ENCODE data around the gene SOWAHA. TPM values are rescaled to one million over a fixed set of nuclear protein-coding genes. Genes with fewer than 3 reads are reported as not detected.
"Not testable (repeated sequence)": the region's sequence is repeated elsewhere in the genome, so short reads cannot be mapped to it uniquely, and the experiment has no call there.

The SOWAHA gene
- polyA plus RNA-seq, 3 donors: 0.11 to 1.5 (median 0.74) TPM

- WGBS, 3 donors: 75 to 90% (median 77%) methylated on average over 2 of the region's 2 CpGs
- no peak overlapping the region for H3K27ac ChIP-seq (ENCODE audit: low read depth, low read length)
These were observed 12.6 kb upstream of the SOWAHA start for GRCh38 chr5:132800545-132800944.

DNA sequence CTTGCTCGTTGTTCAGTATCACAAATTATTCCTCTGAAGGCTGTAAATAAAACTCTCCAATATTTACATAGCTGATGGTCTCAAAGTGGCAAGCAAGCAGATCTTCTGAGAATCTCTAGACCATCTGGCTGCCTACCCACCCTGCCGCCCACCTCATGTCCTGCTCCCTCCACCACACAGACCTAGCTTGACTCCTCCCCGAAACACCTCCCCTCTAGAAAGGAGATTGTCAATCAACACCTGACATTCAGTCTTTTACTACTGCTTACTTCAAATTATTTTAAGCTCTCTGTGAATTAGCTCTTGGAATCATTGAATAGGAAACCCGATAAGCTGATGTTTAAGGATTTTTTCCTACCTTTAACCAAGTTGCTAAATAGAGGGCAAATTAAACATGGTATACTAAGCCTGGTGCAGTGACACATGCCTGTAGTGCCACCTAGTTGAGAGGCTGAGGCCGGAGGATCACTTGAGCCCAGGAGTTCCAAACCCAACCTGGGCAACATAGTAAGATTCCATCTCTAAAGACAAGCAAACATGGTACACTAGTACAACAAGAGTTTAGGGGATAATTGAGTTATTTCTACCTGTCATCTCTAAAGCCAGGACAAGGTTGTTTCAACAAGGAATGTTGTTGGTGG lies 10.9 kb upstream of the SOWAHA start:
- 80 to 87% (median 84%) methylated on average over 5 of the region's 5 CpGs for WGBS, 3 donors
- no peak overlapping the region for H3K27ac ChIP-seq (ENCODE audit: low read depth, low read length)

- 74 to 84% (median 78%) methylated on average over 5 of the region's 5 CpGs for WGBS, 3 donors
- H3K27ac ChIP-seq (ENCODE audit: low read depth, low read length): not testable (repeated sequence)
These were observed 10.4 kb upstream of the SOWAHA start for GRCh38 chr5:132802685-132803066.

DNA sequence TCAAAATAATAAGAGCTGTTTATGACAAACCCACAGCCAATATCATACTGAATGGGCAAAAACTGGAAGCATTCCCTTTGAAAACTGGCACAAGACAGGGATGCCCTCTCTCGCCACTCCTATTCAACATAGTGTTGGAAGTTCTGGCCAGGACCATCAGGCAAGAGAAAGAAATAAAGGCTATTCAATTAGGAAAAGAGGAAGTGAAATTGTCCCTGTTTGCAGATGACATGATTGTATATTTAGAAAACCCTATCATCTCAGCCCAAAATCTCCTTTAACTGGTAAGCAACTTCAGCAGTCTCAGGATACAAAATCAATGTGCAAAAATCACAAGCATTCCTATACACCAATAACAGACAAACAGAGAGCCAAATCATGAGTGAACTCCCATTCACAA lies 8.9 kb upstream of the SOWAHA start:
- 88 to 100% (median 94%) methylated on average over 1 of the region's 1 CpG for WGBS, 3 donors
- H3K27ac ChIP-seq (ENCODE audit: low read depth, low read length): not testable (repeated sequence)

GRCh38 chr5:132805872-132806271 lies 7.2 kb upstream of the SOWAHA start:
- H3K27ac ChIP-seq (ENCODE audit: low read depth, low read length): not testable (repeated sequence)
- 91 to 98% (median 96%) methylated on average over 6 of the region's 6 CpGs for whole genome bisulfite sequencing, 3 donors

DNA sequence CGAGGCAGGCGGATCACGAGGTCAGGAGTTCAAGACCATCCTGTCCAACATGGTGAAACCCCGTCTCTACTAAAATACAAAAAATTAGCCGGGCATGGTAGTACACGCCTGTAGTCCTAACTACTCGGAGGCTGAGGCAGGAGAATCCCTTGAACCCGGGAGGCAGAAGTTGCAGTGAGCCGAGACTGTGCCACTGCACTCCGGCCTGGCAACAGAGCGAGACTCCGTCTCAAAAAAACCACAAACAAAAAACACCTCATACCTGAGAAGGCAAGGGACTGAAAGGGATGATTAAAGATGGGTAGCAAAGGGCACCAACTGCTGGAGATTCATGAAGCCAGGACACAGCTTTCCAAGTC lies 6.3 kb upstream of the SOWAHA start:
- H3K27ac ChIP-seq (ENCODE audit: low read depth, low read length): not testable (repeated sequence)
- WGBS, 3 donors: 89 to 93% (median 91%) methylated on average over 12 of the region's 12 CpGs

GRCh38 chr5:132807163-132807838 lies 5.8 kb upstream of the SOWAHA start:
- H3K27ac ChIP-seq (ENCODE audit: low read depth, low read length): no peak overlapping the region
- WGBS, 3 donors: 42 to 62% (median 61%) methylated on average over 12 of the region's 12 CpGs

- 23 to 63% (median 60%) methylated on average over 2 of the region's 2 CpGs for WGBS, 3 donors
- no peak overlapping the region for H3K27ac ChIP-seq (ENCODE audit: low read depth, low read length)
These were observed 4.7 kb upstream of the SOWAHA start for GRCh38 chr5:132808448-132808847.

- H3K27ac ChIP-seq (ENCODE audit: low read depth, low read length): no peak overlapping the region
- 34 to 41% (median 38%) methylated on average over 3 of the region's 3 CpGs for WGBS, 3 donors
These were observed 4.2 kb upstream of the SOWAHA start for GRCh38 chr5:132808866-132809265.

GRCh38 chr5:132810605-132811004 lies 2.5 kb upstream of the SOWAHA start:
- no peak overlapping the region for H3K27ac ChIP-seq (ENCODE audit: low read depth, low read length)
- 86 to 91% (median 88%) methylated on average over 5 of the region's 5 CpGs for WGBS, 3 donors

DNA sequence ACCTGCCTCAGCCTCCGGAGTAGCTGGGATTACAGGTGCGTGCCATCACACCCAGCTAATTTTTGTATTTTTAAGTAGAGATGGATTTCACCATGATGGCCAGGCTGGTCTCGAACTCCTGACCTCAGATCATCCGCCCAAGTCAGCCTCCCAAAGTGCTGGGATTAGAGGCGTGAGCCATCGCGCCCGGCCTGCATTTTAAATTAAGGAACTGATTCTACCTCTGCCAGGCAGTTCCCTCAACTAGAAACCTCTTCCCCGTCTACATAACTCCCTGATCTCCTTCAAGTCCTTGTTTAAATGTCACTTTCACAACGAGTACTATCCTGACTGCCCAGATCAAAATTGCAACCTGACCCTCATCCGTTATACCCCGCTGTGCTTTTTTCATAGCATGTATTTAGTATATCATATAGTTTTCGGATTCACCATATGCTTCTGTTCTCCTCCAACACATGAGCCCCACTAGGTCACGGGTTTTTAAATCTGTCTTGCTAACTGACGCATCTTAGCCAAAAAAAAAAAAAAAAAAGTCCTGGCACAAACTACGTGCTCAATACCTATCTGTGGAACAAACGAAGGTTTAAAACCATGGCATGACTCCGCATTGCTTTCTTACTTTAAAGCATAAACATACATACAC lies 858 bp upstream of the SOWAHA start:
- 48 to 60% (median 49%) methylated on average over 18 of the region's 18 CpGs for WGBS, 3 donors

GRCh38 chr5:132813599-132814502 lies 749 bp downstream of the SOWAHA start:
- H3K27ac ChIP-seq (ENCODE audit: low read depth, low read length): no peak overlapping the region
- 4 to 9% (median 7%) methylated on average over 99 to 110 of the region's 110 CpGs for WGBS, 3 donors

More for the DNA sequence above, 858 bp upstream of the SOWAHA start:
- no peak overlapping the region for H3K27ac ChIP-seq (ENCODE audit: low read depth, low read length)

DNA sequence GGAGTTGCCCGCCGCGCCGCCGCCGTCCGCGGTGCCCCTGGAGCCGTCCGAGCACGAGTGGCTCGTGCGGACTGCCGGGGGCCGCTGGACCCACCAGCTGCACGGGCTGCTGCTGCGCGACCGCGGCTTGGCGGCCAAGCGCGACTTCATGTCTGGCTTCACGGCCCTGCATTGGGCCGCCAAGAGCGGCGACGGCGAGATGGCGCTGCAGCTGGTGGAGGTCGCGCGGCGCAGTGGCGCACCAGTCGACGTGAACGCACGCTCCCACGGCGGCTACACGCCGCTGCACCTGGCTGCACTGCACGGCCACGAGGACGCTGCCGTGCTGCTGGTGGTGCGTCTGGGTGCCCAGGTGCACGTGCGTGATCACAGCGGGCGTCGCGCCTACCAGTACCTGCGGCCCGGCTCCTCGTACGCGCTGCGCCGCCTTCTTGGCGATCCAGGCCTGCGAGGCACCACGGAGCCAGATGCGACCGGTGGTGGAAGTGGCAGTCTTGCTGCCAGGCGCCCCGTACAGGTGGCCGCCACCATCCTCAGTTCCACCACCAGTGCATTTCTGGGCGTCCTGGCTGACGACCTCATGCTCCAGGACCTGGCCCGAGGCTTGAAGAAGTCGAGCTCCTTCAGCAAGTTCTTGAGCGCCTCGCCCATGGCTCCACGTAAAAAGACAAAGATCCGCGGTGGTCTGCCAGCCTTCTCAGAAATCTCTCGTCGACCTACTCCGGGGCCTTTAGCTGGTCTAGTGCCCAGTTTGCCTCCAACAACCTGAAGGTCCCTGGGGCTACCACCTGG lies 1.6 kb downstream of the SOWAHA start:
- H3K27ac ChIP-seq (ENCODE audit: low read depth, low read length): no peak overlapping the region

DNA sequence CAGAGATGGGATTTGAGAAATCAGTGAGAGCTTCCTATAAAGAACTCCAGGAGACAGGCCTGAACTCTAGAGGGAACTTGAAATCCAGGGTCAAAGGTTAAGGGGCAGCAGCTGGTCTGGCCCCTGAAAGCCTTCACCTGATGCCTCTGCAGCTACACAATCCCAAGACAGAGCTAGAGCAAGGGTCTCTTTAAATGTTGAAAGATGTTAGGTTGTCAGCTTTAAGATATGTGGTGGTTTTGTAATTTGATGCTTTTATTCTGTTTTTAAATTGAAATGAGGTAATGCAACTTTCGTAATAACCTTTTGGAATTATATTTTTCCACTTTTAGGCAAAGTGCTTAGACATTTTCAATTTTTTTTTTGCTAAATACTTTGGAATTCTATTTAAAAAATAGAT lies 2.4 kb downstream of the SOWAHA start:
- 86 to 97% (median 89%) methylated on average over 1 of the region's 1 CpG for WGBS, 3 donors
- no peak overlapping the region for H3K27ac ChIP-seq (ENCODE audit: low read depth, low read length)

More for the DNA sequence above, 1.6 kb downstream of the SOWAHA start:
- 64 to 78% (median 67%) methylated on average over 80 to 81 of the region's 81 CpGs for WGBS, 3 donors

- WGBS, 3 donors: 80 to 83% (median 82%) methylated on average over 2 of the region's 2 CpGs
- H3K27ac ChIP-seq (ENCODE audit: low read depth, low read length): no peak overlapping the region
These were observed 3.0 kb downstream of the SOWAHA start for GRCh38 chr5:132816083-132816482.

GRCh38 chr5:132816554-132816953 lies 3.5 kb downstream of the SOWAHA start:
- H3K27ac ChIP-seq (ENCODE audit: low read depth, low read length): no peak overlapping the region

GRCh38 chr5:132817011-132817410 lies 3.9 kb downstream of the SOWAHA start:
- WGBS, 3 donors: 43 to 81% (median 74%) methylated on average over 1 of the region's 1 CpG
- H3K27ac ChIP-seq (ENCODE audit: low read depth, low read length): no peak overlapping the region

- no peak overlapping the region for H3K27ac ChIP-seq (ENCODE audit: low read depth, low read length)
- 25 to 60% (median 28%) methylated on average over 26 of the region's 26 CpGs for WGBS, 3 donors
These were observed 6.4 kb downstream of the SOWAHA start for GRCh38 chr5:132819468-132819867.

Measured in adipose tissue (tissue), 3 donors.